Neuron (in vitro differentiated cells): ENCODE data around the gene CD96.
"Not testable (repeated sequence)": the region's sequence is repeated elsewhere in the genome, so short reads cannot be mapped to it uniquely, and the experiment has no call there.

ENCODE experiments used
- H2AFZ ChIP-seq: one replicate; pipeline ENCODE4 v1.6.1; 2013; ENCODE audit warnings: low read depth, mild to moderate bottlenecking, inconsistent platforms, low read length, moderate library complexity
- H3K27me3 ChIP-seq: one replicate; pipeline ENCODE4 v1.6.1; 2013; ENCODE audit warnings: low read length; ENCODE audit not compliant: insufficient read depth
- H3K36me3 ChIP-seq: one replicate; pipeline ENCODE4 v1.6.1; 2013; ENCODE audit warnings: low read length; ENCODE audit not compliant: insufficient read depth
- H3K4me1 ChIP-seq: one replicate; pipeline ENCODE4 v1.6.1; 2013; ENCODE audit warnings: low read length; ENCODE audit not compliant: insufficient read depth
- H3K4me3 ChIP-seq: 2 replicates; pipeline ENCODE4 v1.5.1; 2013; ENCODE audit warnings: mild to moderate bottlenecking, low read length, moderate library complexity
- H3K9me3 ChIP-seq: one replicate; pipeline ENCODE4 v1.6.1; 2013; ENCODE audit warnings: low read length

The CD96 gene

DNA sequence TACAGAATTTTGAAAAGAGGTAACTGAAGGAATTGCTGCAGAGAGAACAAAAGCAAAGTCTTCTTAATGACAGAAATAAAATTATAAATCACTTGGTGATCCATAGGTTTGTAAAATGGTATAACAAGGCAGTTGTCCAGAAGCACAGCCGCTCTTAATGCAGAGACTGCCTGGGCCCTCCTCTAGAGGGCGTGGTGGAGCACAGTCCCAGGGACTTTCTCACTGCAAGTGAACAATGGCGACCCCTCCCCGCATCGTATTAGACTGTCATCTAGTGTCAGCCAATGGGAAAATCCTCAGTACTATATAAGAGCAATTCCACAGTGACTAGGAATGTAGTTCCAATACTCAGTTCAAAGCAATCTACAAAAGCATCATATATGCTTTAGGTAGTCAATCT, 79.5 kb downstream of the CD96 start:
- Histone ChIP-seq H3K36me3 (no peaks in the 10 kb centered on the region), H3K9me3 (peaks cover 6% of the 10 kb centered on the region), H3K4me3 (no peak overlapping the region), H2AFZ (no peak overlapping the region), H3K27me3 (no peaks in the 10 kb centered on the region), H3K4me1 (no peaks in the 10 kb centered on the region)

GRCh38 chr3:111627092-111627491, 85.1 kb downstream of the CD96 start:
- Histone ChIP-seq H3K36me3 (no peaks in the 10 kb centered on the region), H3K4me3 (no peak overlapping the region), H2AFZ (no peak overlapping the region)

GRCh38 chr3:111629018-111629417, 87.0 kb downstream of the CD96 start:
- not testable (repeated sequence) for H3K4me1 ChIP-seq, H2AFZ ChIP-seq

More at GRCh38 chr3:111627092-111627491, 85.1 kb downstream of the CD96 start:
- H3K9me3 ChIP-seq = no peaks in the 10 kb centered on the region
- H3K27me3 ChIP-seq = no peaks in the 10 kb centered on the region
- peaks cover 4% of the 10 kb centered on the region for H3K4me1 ChIP-seq

DNA sequence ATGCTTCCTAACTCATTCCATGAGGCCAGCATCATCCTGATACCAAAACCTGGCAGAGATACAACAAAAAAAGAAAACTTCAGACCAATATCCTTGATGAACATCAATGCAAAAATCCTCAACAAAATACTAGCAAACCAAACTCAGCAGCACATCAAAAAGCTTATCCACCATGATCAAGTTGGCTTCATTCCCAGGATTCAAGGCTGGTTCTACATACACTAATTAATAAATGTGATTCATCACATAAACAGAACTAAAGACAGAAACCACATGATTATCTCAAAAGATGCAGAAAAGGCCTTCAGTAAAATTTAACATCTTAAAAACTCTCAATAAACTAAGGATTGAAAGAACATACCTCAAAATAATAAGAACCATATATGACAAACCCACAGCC, 88.6 kb downstream of the CD96 start:
- H3K4me1 ChIP-seq, H3K27me3 ChIP-seq, H3K9me3 ChIP-seq, H3K4me3 ChIP-seq, H3K36me3 ChIP-seq, H2AFZ ChIP-seq: not testable (repeated sequence)

More at GRCh38 chr3:111629018-111629417, 87.0 kb downstream of the CD96 start:
- H3K27me3 ChIP-seq, H3K9me3 ChIP-seq, H3K4me3 ChIP-seq, H3K36me3 ChIP-seq: not testable (repeated sequence)

DNA sequence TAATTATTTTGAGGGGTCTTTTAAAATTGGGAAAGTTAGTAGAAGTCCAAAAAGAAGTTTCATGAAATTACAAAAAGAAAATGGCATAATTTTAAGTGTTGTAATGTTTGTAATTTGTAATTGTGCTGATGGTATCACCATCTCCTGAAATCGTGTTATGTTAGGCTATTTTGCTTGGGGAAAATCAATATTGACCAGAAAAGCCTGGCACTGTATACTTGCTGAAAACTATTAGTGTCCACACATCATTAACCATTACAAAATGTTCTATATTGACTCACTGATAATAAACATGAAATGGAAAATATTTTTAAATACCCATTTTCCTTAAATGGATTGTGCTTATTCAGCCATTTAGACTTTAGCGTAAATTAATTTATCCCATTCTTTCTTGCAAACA, 93.4 kb downstream of the CD96 start:
- Histone ChIP-seq H2AFZ (no peak overlapping the region), H3K27me3 (no peaks in the 10 kb centered on the region), H3K4me1 (peaks cover 15% of the 10 kb centered on the region), H3K36me3 (no peaks in the 10 kb centered on the region), H3K9me3 (no peaks in the 10 kb centered on the region), H3K4me3 (no peak overlapping the region)

GRCh38 chr3:111636366-111636885, 94.4 kb downstream of the CD96 start:
- Histone ChIP-seq H3K36me3 (no peaks in the 10 kb centered on the region), H2AFZ (no peak overlapping the region), H3K4me3 (no peak overlapping the region)

GRCh38 chr3:111639316-111639715, 97.3 kb downstream of the CD96 start:
- no peaks in the 10 kb centered on the region for H3K9me3 ChIP-seq
- no peak overlapping the region for H3K4me3 ChIP-seq
- H2AFZ ChIP-seq = no peak overlapping the region

More at GRCh38 chr3:111636366-111636885, 94.4 kb downstream of the CD96 start:
- no peaks in the 10 kb centered on the region for H3K27me3 ChIP-seq
- peaks cover 11% of the 10 kb centered on the region for H3K4me1 ChIP-seq
- no peaks in the 10 kb centered on the region for H3K9me3 ChIP-seq

DNA sequence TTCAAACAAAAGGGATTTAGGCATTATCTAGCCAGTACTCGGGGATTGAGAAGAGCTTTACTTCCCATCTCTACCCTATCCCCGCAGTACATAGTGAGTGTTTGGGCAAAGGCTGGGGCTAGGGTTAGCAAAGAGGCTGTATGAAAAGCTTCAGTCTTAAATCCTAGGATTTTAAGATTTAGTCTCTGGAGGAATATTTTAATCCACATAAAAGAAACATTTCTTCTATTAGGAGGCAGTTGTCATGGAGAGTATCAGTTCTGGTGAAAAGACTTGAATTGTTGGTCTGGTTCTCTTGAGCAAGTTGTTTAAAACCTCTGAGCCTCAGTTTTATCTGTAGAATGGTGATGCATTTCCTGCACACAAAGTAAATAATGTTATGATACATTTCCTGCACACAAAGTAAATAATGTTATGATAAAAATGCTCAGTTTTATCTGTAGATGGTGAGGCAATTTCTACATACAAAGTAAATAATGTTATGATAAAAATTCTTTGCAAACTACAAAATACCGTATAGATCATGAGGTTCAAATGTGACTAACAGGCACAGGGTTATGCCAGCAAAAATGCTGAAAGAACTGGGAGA, 107.1 kb downstream of the CD96 start:
- Histone ChIP-seq H3K4me3 (no peak overlapping the region), H3K36me3 (no peaks in the 10 kb centered on the region), H3K4me1 (no peaks in the 10 kb centered on the region), H3K27me3 (no peaks in the 10 kb centered on the region), H3K9me3 (no peaks in the 10 kb centered on the region), H2AFZ (no peak overlapping the region)

More at GRCh38 chr3:111639316-111639715, 97.3 kb downstream of the CD96 start:
- no peaks in the 10 kb centered on the region for H3K27me3 ChIP-seq
- H3K36me3 ChIP-seq = no peaks in the 10 kb centered on the region
- peaks cover 11% of the 10 kb centered on the region for H3K4me1 ChIP-seq

- no peaks in the 10 kb centered on the region for H3K27me3 ChIP-seq
- no peaks in the 10 kb centered on the region for H3K4me1 ChIP-seq
- no peak overlapping the region for H3K4me3 ChIP-seq
- H3K36me3 ChIP-seq = no peaks in the 10 kb centered on the region
- H3K9me3 ChIP-seq = no peaks in the 10 kb centered on the region
- H2AFZ ChIP-seq = no peak overlapping the region
Measured at GRCh38 chr3:111650378-111651275, 108.6 kb downstream of the CD96 start.

DNA sequence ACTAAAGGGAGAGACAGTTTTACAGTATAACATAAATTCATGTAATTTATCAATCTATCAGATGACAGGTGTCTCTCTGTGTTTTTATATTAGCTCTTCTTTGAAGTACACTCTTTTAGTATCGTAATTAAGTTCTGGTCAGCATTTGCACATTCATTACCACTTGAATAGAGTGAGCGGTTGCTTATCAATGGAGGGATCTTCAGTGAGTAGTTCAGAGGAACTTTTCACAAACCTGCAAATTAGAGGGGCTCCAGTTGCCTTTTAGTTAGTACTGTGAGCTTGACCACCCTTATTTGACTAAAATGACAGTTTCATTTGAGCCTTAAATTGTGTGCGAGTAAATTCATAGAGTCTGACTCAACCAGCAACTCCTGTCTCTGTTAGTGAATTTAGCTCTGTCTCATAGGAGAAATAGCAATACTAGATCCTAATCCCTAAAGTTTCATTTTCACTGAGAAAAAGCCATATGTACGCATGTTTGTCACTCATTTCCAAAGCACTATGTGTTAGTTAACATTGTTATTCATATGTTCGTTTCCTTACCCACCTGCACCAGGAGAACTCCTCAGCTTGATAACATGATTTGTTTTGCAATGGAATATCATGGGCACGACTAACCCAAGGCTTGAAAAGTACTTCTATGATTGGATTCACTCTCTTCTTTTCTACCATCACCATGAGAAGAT, 110.6 kb downstream of the CD96 start:
- Histone ChIP-seq H3K27me3 (no peaks in the 10 kb centered on the region), H3K9me3 (no peaks in the 10 kb centered on the region), H3K4me3 (no peak overlapping the region), H3K4me1 (no peaks in the 10 kb centered on the region), H3K36me3 (no peaks in the 10 kb centered on the region), H2AFZ (no peak overlapping the region)

DNA sequence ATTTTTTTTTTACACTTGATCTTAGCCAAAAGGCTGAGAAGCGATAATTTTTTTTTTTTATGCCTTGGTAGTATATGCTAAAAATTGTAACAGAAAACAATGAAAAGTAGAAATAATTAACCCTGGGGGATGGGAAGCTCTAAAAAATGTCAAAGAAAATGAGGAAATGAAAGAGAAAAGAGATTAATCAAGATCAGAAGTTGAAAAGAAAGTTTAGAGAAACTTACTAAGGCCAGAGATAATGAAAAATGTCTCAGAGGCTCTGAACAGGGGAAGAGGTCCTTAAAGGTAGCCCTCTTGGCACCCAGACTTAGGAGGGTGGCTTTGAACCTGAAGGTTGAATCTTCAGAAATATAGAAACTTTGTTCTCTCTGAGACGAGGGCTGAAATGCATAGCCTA, 111.8 kb downstream of the CD96 start:
- Histone ChIP-seq H3K9me3 (no peaks in the 10 kb centered on the region), H3K27me3 (no peaks in the 10 kb centered on the region), H3K4me3 (no peak overlapping the region), H3K4me1 (no peaks in the 10 kb centered on the region), H2AFZ (no peak overlapping the region), H3K36me3 (no peaks in the 10 kb centered on the region)

DNA sequence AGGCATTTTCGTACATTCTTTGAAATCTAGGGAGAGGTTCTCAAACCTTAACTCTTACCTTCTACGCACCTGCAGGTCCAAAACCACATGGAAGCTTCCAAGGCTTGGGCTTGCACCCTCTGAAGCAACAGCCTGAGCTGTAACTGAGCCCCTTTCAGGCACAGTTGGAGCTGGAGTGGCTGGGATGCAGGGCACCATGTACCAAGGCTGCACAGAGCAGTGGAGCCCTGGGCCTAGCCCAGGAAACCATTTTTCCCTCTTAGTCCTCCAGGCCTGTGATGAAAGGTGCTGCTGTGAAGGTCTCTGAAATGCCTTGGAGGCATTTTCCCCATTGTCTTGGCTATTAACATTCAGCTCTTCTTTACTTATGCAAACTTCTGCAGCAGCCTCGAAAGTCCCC, 120.0 kb downstream of the CD96 start:
- no peak overlapping the region for H2AFZ ChIP-seq
- H3K36me3 ChIP-seq = no peaks in the 10 kb centered on the region

GRCh38 chr3:111662907-111663306, 120.9 kb downstream of the CD96 start:
- no peaks in the 10 kb centered on the region for H3K27me3 ChIP-seq
- H3K4me3 ChIP-seq = no peak overlapping the region
- no peaks in the 10 kb centered on the region for H3K36me3 ChIP-seq
- no peak overlapping the region for H2AFZ ChIP-seq
- no peaks in the 10 kb centered on the region for H3K4me1 ChIP-seq
- H3K9me3 ChIP-seq = peaks cover 6% of the 10 kb centered on the region

More for the DNA sequence above, 120.0 kb downstream of the CD96 start:
- Histone ChIP-seq H3K4me3 (no peak overlapping the region), H3K27me3 (no peaks in the 10 kb centered on the region), H3K9me3 (peaks cover 6% of the 10 kb centered on the region), H3K4me1 (no peaks in the 10 kb centered on the region)
